MCF 10A (cell line): ENCODE measurements around the gene IGF1R. TPM values are rescaled to one million over a fixed set of nuclear protein-coding genes. Genes with fewer than 3 reads are reported as not detected.

Experiments
- BruUV-seq: library from RNA; stranded (reverse); fragments of 400-500 nt; replicated peaks from 2 replicates; lab custom pipeline; 2021; lab: Mats Ljungman, UMichigan
- CTCF ChIA-PET: fragments of 300-600 bp; sonication (Branson Sonifier 250); formaldehyde crosslinking; extraction: SDS; loops from one replicate; lab custom pipeline; 2021; ENCODE audit warnings: antibody characterized with exemption, inconsistent platforms; lab: Yijun Ruan, JAX
- POLR2A ChIA-PET: fragments of 300-600, 350-650 bp; sonication (Branson Sonifier 250); formaldehyde crosslinking; extraction: SDS; loops from one replicate; lab custom pipeline; 2020; ENCODE audit warnings: antibody characterized with exemption, inconsistent platforms; lab: Yijun Ruan, JAX
- DNase-seq: peaks from one replicate; pipeline ENCODE4 v3.0.0-alpha.2; 2018; ENCODE audit not compliant: unreplicated experiment
- H3K27ac Mint-ChIP-seq: one replicate; pipeline ENCODE4 v1.8.0; 2022; ENCODE audit warnings: mild to moderate bottlenecking, low read depth, mixed read lengths; ENCODE audit not compliant: unreplicated experiment
- H3K27me3 Mint-ChIP-seq: one replicate; pipeline ENCODE4 v1.8.0; 2022; ENCODE audit warnings: mixed read lengths; ENCODE audit not compliant: insufficient read depth, unreplicated experiment
- H3K36me3 Mint-ChIP-seq: one replicate; pipeline ENCODE4 v1.8.0; 2022; ENCODE audit warnings: mild to moderate bottlenecking, moderate library complexity, mixed read lengths; ENCODE audit not compliant: insufficient read depth, unreplicated experiment
- H3K4me1 Mint-ChIP-seq: one replicate; pipeline ENCODE4 v1.8.0; 2022; ENCODE audit warnings: mixed read lengths; ENCODE audit not compliant: insufficient read depth, unreplicated experiment
- H3K4me3 Mint-ChIP-seq: one replicate; pipeline ENCODE4 v1.8.0; 2022; ENCODE audit warnings: mild to moderate bottlenecking, moderate library complexity, mixed read lengths; ENCODE audit not compliant: unreplicated experiment
- H3K9me3 Mint-ChIP-seq: one replicate; pipeline ENCODE4 v1.8.0; 2022; ENCODE audit warnings: mixed read lengths; ENCODE audit not compliant: unreplicated experiment
- intact Hi-C: fragments of 100-400 bp; cut with micrococcal nuclease; formaldehyde crosslinking; loops from 2 replicates; pipeline ENCODE4 v1.14.1; 2022
- microRNA-seq: library from miRNA; unstranded; fragments of <30 nt; microRNA quantifications from one replicate; pipeline ENCODE4 v1.2.0, GENCODE V29; 2022
- total RNA-seq: library from RNA; stranded (reverse); gene quantifications from 2 replicates; pipeline ENCODE4 v1.2.3, GENCODE V29; 2022
- TF ChIP-seq, protein P1 (sequence below): fragments of 200-600 bp; IDR thresholded peaks from one replicate; pipeline ENCODE4 v1.8.0; 2022; ENCODE audit warnings: antibody characterized with exemption, mild to moderate bottlenecking; ENCODE audit not compliant: unreplicated experiment

The IGF1R gene
- total RNA-seq, 1 experiment from 2014 or later = 53.3 TPM

DNA sequence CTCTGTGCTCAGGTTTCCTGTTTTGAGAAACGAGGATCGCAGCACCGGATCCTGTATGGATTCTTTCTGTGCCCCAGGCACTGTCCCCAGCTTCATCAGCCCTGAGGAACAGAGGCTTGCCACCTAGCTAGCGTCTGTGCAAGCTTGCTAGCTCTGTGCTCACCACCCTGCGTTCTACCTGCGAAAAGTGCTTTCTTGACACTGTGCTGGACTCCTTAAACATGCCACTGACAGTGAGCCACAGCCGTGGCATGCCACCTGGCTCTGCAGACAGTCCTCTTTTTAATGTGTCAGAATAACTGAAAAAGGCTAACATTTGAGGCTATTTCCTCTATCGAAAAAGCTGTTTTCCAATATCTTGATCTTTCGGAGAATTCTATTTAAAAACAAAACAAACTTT is 357.8 kb downstream of the IGF1R start:
- Mint-ChIP-seq H3K4me3 (no peak overlapping the region), H3K36me3 (no peaks in the 10 kb centered on the region), H3K4me1 (no peaks in the 10 kb centered on the region), H3K9me3 (peaks cover 5% of the 10 kb centered on the region), H3K27me3 (no peaks in the 10 kb centered on the region), H3K27ac (no peak overlapping the region)
- TF ChIP-seq, protein P1, sequence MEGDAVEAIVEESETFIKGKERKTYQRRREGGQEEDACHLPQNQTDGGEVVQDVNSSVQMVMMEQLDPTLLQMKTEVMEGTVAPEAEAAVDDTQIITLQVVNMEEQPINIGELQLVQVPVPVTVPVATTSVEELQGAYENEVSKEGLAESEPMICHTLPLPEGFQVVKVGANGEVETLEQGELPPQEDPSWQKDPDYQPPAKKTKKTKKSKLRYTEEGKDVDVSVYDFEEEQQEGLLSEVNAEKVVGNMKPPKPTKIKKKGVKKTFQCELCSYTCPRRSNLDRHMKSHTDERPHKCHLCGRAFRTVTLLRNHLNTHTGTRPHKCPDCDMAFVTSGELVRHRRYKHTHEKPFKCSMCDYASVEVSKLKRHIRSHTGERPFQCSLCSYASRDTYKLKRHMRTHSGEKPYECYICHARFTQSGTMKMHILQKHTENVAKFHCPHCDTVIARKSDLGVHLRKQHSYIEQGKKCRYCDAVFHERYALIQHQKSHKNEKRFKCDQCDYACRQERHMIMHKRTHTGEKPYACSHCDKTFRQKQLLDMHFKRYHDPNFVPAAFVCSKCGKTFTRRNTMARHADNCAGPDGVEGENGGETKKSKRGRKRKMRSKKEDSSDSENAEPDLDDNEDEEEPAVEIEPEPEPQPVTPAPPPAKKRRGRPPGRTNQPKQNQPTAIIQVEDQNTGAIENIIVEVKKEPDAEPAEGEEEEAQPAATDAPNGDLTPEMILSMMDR = no peak
- intact Hi-C loops = no loop called here
- ChIA-PET CTCF (interaction anchor here (0.6 to 0.7 kb wide), 4 partner anchors 22 to 1070 kb away, joined by 3 read pairs; no protein-coding TSS in a partner anchor), POLR2A (no interaction called here)
- DNase-seq = no peak
- no TSS peak for BruUV-seq

DNA sequence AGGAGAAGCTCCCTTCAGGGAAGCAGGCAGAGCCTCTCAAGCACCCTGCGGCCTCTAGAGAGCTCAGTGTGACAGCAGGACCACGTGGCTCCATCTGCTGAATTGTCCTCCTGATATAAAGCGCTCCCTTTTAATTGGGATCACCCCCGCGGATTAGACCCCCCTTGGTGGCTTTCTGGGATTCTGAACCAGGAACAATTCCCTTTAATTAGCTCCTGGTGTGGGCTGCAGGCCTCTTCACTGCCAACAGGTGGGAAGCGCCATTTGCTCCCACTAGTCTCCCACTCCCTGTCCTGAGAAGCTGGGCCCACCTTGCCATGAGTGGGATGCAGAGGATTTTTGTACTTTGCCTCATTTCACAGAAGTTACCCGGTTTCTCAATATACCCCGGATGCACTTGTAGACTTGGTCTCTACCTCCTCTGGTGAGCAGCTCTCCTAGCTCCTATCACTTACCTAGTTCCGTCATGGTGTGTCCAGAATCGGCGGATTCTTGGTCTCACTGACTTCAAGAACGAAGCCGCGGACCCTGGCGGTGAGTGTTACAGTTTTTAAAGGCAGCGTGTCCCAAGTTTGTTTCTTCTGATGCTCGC is 358.7 kb downstream of the IGF1R start:
- CTCF ChIA-PET = interaction anchor here (0.6 kb wide), 1 partner anchor 16 kb away, joined by 3 read pairs; no protein-coding TSS in a partner anchor
- H3K9me3 Mint-ChIP-seq = peaks cover 5% of the 10 kb centered on the region
- POLR2A ChIA-PET = no interaction called here
- H3K27me3 Mint-ChIP-seq = no peaks in the 10 kb centered on the region
- intact Hi-C loops = no loop called here
- no TSS peak for BruUV-seq
- H3K27ac Mint-ChIP-seq = no peak overlapping the region
- H3K4me3 Mint-ChIP-seq = no peak overlapping the region
- H3K4me1 Mint-ChIP-seq = no peaks in the 10 kb centered on the region
- H3K36me3 Mint-ChIP-seq = no peaks in the 10 kb centered on the region
- no peak for DNase-seq
- TF ChIP-seq, protein P1 = no peak

DNA sequence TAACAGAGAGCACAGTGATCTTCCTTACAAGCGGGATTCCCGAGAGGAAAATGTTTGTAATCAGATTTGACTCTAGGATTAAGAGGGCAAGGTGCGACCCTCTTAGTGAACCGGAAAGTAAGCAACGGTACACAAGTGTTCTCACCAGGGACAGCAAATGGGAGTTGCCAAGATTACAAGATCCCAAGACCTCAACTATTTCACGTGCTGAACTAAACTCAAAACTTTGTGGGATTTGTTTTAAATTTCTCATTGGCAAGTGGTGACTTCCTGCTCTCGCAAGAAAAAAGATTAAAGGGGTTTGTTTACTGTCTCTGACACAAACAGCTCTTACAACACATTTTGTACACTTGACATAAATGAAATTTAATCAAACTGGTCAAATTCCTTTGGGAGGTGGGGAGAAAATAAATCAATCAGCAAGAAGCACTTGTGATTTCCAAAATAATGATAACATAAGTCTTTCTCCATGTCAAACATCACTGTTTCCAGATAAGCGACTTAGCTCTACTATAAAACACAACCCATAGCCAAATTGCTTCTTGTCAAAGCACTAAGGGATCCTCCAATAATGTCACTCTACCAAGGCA is 361.5 kb downstream of the IGF1R start:
- TF ChIP-seq, protein P1 = no peak
- ChIA-PET POLR2A (no interaction called here), CTCF (no interaction called here)
- peaks cover 5% of the 10 kb centered on the region for H3K9me3 Mint-ChIP-seq
- intact Hi-C loops = no loop called here
- no peaks in the 10 kb centered on the region for H3K27me3 Mint-ChIP-seq
- H3K4me1 Mint-ChIP-seq = no peaks in the 10 kb centered on the region
- no peak overlapping the region for H3K4me3 Mint-ChIP-seq
- DNase-seq = no peak
- H3K27ac Mint-ChIP-seq = no peak overlapping the region
- H3K36me3 Mint-ChIP-seq = no peaks in the 10 kb centered on the region
- BruUV-seq = no TSS peak

DNA sequence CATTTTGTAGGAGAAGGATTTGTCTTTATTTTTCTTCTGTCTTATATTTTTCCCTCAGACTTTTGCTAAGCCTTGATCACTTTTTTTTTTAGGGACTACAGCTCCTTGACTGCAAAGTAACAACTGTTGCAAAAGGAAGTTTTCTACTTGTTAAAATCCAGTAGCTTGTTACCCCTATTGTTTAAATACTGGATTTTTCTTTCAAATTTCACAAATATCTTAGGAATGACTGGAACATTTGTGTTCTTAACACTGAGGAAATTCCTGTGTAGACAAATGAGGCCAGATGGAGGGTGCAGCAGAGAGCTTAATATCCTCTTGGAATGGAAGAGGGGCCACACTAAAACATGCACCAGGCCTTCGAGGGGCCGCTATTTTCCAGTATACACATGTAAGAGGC is 362.4 kb downstream of the IGF1R start:
- peaks cover 5% of the 10 kb centered on the region for H3K9me3 Mint-ChIP-seq
- no peaks in the 10 kb centered on the region for H3K4me1 Mint-ChIP-seq
- no peak for DNase-seq
- H3K4me3 Mint-ChIP-seq = no peak overlapping the region
- ChIA-PET POLR2A (no interaction called here), CTCF (interaction anchor here (0.6 to 0.7 kb wide), 3 partner anchors 35 to 627 kb away, joined by 3 to 5 read pairs (median 4); no protein-coding TSS in a partner anchor)
- no peaks in the 10 kb centered on the region for H3K27me3 Mint-ChIP-seq
- no peak overlapping the region for H3K27ac Mint-ChIP-seq
- intact Hi-C loops = no loop called here
- peaks cover 2% of the 10 kb centered on the region for H3K36me3 Mint-ChIP-seq
- TF ChIP-seq, protein P1 = no peak
- BruUV-seq = no TSS peak

Small RNA genes within 50 kb of the gene (microRNA-seq; reads per million reads assigned to microRNA genes)
- not detected for gene MIR4714
